GM18870 (cell line): Measurements from ENCODE around the gene RNF208.
A peak's percentile ranks its signal among the peaks of the same experiment; 100 is the strongest.
"Not testable (repeated sequence)": the region's sequence is repeated elsewhere in the genome, so short reads cannot be mapped to it uniquely, and the experiment has no call there.

Experiments
- ATAC-seq: cut with Tn5 transposase; IDR thresholded peaks from one replicate; pipeline ENCODE4 v1.9.1; 2021; ENCODE audit warnings: moderate library complexity; ENCODE audit not compliant: unreplicated experiment

RNF208 gene

GRCh38 chr9:137240318-137240840, 18.3 kb upstream of the RNF208 start:
- ATAC-seq = peak; percentile 2

- ATAC-seq = not testable (repeated sequence)
Measured at GRCh38 chr9:137239541-137240200, 17.6 kb upstream of the RNF208 start.

GRCh38 chr9:137237759-137238726, 16.0 kb upstream of the RNF208 start:
- ATAC-seq = no peak

- no peak for ATAC-seq
Measured at GRCh38 chr9:137236936-137237421, 14.9 kb upstream of the RNF208 start.

GRCh38 chr9:137236238-137236935, 14.3 kb upstream of the RNF208 start:
- ATAC-seq = no peak

- no peak for ATAC-seq
Measured at GRCh38 chr9:137235424-137236237, 13.6 kb upstream of the RNF208 start.

GRCh38 chr9:137234758-137235423, 12.9 kb upstream of the RNF208 start:
- ATAC-seq = no peak

GRCh38 chr9:137234055-137234697, 12.1 kb upstream of the RNF208 start:
- ATAC-seq = no peak

- ATAC-seq = no peak
Measured at GRCh38 chr9:137233143-137233980, 11.3 kb upstream of the RNF208 start.

- ATAC-seq = no peak
Measured at GRCh38 chr9:137232510-137232909, 10.5 kb upstream of the RNF208 start.

GRCh38 chr9:137232101-137232500, 10.1 kb upstream of the RNF208 start:
- ATAC-seq = no peak

- no peak for ATAC-seq
Measured at GRCh38 chr9:137231372-137232039, 9.5 kb upstream of the RNF208 start.

GRCh38 chr9:137230705-137231371, 8.8 kb upstream of the RNF208 start, which contains the start of gene SLC34A3:
TSS of gene SLC34A3 (plus strand) at chr9:137230901. CDS start at chr9:137231703, 802 bp downstream.
- ATAC-seq = no peak

GRCh38 chr9:137229903-137230704, 8.1 kb upstream of the RNF208 start:
- no peak for ATAC-seq

- no peak for ATAC-seq
Measured at GRCh38 chr9:137228968-137229896, 7.2 kb upstream of the RNF208 start.
